Adrenal gland (tissue), 5 donors: Measurements from ENCODE around the gene SPOCK2.

Experiments used
- POLR2A ChIP-seq, 2 donors: fragments of 450-650 bp; IDR thresholded peaks; one replicate each; pipeline ENCODE4 v1.6.1; 2017; ENCODE audit warnings: antibody characterized with exemption in 2 of 2, mild to moderate bottlenecking in 2 of 2, moderate library complexity in 1 of 2
- TF ChIP-seq, protein P1 (sequence below), 6 experiments: fragments of 450-650 bp in 4 of 6; fragments of 200-600 bp in 2 of 6; sonication (generic) in 1 of 6; IDR thresholded peaks; 1 replicate in 5 of 6; 2 replicates in 1 of 6; pipeline versions ENCODE4 v1.5.1 to v1.8.0; 2016 to 2021; ENCODE audit warnings: antibody characterized with exemption in 6 of 6, mild to moderate bottlenecking in 2 of 6, moderate library complexity in 1 of 6
- donor health status: DM: no; HTN: no; CAD: no.

DNA sequence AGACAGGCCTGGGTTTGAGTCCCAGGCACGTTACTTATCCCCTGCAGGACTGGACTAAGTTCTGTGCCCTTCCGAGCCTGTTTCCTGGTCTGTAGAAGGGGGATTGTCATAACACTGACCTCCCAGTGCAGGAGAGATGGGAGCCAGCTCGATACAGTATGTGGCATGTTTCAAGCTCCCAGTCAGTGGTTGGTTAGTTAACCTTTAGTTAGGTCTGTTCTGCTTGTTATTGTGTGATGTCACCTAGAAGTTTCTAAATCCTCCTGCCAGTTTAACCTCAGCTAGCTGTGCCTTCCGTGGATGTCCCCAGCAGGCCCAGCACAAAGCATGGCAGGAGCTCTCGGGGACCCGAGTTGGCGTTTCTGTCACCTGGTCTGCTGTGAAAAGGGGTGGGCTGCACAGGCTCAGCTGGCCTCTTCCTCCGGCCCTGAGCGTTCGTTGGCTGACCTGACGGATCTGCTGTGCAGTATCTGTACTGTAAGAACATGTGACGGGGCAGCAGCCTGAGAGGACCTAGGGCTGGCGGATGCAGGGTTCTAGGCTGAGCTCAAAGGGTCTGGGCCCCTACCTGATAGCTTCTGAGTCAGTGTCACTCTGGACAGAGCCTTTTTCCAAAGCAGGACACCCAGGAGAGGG is 53.0 kb downstream of the SPOCK2 start:
- TF ChIP-seq, protein P1, sequence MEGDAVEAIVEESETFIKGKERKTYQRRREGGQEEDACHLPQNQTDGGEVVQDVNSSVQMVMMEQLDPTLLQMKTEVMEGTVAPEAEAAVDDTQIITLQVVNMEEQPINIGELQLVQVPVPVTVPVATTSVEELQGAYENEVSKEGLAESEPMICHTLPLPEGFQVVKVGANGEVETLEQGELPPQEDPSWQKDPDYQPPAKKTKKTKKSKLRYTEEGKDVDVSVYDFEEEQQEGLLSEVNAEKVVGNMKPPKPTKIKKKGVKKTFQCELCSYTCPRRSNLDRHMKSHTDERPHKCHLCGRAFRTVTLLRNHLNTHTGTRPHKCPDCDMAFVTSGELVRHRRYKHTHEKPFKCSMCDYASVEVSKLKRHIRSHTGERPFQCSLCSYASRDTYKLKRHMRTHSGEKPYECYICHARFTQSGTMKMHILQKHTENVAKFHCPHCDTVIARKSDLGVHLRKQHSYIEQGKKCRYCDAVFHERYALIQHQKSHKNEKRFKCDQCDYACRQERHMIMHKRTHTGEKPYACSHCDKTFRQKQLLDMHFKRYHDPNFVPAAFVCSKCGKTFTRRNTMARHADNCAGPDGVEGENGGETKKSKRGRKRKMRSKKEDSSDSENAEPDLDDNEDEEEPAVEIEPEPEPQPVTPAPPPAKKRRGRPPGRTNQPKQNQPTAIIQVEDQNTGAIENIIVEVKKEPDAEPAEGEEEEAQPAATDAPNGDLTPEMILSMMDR (IDR thresholded peaks at IDR 0.05) = no peak
- no peak for TF ChIP-seq POLR2A (IDR thresholded peaks at IDR 0.05)
